ACC112 (cell line): Measurements from ENCODE around the gene CRABP2.

Source experiments
- H2AFZ ChIP-seq: fragments of 200-600 bp; sonication (generic); one replicate; pipeline ENCODE4 v1.6.0; 2017; ENCODE audit warnings: antibody characterized with exemption, low read length; ENCODE audit not compliant: unreplicated experiment
- H3K27ac ChIP-seq: fragments of 200-600 bp; sonication (generic); 2 replicates; pipeline ENCODE4 v1.5.1; 2014; ENCODE audit warnings: low read depth, mild to moderate bottlenecking, antibody characterized with exemption, low read length, moderate library complexity
- H3K27me3 ChIP-seq: fragments of 200-600 bp; sonication (generic); 2 replicates; pipeline ENCODE4 v1.6.1; 2014; ENCODE audit warnings: mild to moderate bottlenecking, antibody characterized with exemption, low read length, moderate library complexity, mixed read lengths; ENCODE audit not compliant: insufficient read depth
- H3K36me3 ChIP-seq: fragments of 200-600 bp; sonication (generic); 2 replicates; pipeline ENCODE4 v1.6.1; 2016; ENCODE audit warnings: mild to moderate bottlenecking, antibody characterized with exemption, low read length, moderate library complexity, mixed read lengths; ENCODE audit not compliant: insufficient read depth
- H3K4me1 ChIP-seq: fragments of 200-600 bp; sonication (generic); one replicate; pipeline ENCODE4 v1.6.1; 2016; ENCODE audit warnings: low read length, mixed read lengths; ENCODE audit not compliant: insufficient read depth, unreplicated experiment, control insufficient read depth
- H3K4me3 ChIP-seq: fragments of 200-600 bp; sonication (generic); 2 replicates; pipeline ENCODE4 v1.5.1; 2014; ENCODE audit warnings: mild to moderate bottlenecking, low read depth, low read length
- H3K79me2 ChIP-seq: fragments of 200-600 bp; sonication (generic); one replicate; pipeline ENCODE4 v1.6.0; 2016; ENCODE audit warnings: low read length; ENCODE audit not compliant: control insufficient read depth, unreplicated experiment, insufficient read depth

CRABP2 gene

DNA sequence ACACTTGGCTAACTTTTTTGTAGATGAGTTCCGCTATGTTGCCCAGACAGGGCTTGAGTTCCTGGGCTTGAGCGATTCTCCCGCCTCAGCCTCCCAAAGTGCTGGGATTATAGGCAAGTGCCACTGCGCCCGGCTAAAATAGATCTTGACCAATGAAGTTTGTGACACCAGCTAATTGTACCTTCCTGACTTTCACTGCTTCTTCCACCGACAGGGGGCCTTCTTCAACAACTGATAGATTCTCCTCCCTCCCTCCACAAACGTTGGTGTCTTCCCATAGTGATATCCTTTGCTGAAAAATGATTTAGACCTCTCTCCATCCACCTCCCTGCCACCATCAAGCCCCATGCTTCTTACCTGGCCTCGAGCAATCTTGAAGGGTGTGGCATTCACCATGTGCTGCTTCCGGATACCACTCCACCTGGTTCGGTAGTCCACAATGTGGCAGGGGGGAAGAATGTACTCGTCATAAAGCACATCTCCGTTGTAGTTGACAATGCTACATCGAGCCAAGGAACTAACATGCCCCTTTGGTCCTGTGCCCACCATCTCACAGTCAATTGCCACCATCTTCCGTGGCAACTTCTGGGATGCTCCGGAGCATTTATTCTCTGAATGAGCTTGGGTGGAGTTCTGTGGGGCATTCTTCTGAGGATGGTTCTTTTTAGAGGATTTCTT lies 21.3 kb upstream of the CRABP2 start:
- Histone ChIP-seq H3K27ac (no peak overlapping the region), H3K79me2 (peaks cover 66% of the 10 kb centered on the region), H3K4me1 (peaks cover 34% of the 10 kb centered on the region), H2AFZ (no peak overlapping the region), H3K36me3 (peaks cover 14% of the 10 kb centered on the region; the same call in 1 of the 2 replicates), H3K27me3 (no peaks in the 10 kb centered on the region), H3K4me3 (peak overlapping the region; percentile 100)

DNA sequence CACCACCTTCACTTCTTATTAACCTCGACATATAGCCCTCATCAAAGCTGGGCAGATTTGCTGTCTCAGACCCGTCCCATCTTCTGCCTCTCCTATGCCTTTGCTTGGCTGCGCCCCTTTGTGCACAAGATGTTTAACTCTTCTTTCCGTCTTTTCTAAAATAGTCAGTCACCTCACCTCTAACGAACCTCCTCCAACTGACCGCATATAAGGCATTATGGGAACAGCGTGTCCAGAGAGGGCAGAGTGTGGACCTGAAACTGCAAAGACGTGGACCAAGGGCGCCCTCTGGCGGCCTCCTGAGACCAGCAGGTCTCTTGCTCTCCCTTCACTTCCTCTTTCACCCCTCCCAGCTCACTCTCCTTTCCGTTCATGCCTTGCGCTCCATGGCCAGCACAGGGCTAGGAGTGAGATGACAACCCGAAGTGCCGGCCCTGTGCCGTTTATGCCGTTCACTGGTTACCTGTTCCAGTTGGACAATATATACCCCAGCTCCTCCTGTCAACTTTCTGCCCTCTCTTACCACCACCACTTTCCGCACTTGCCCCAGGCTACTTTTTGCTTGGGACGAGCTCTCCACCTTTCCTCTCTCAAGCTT lies 20.4 kb upstream of the CRABP2 start:
- no peak overlapping the region for H2AFZ ChIP-seq
- peak overlapping the region; percentile 100 for H3K4me3 ChIP-seq
- peaks cover 34% of the 10 kb centered on the region for H3K4me1 ChIP-seq
- H3K27me3 ChIP-seq = no peaks in the 10 kb centered on the region
- H3K27ac ChIP-seq = no peak overlapping the region
- H3K36me3 ChIP-seq = peaks cover 16% of the 10 kb centered on the region; the same call in 1 of the 2 replicates
- peaks cover 66% of the 10 kb centered on the region for H3K79me2 ChIP-seq

DNA sequence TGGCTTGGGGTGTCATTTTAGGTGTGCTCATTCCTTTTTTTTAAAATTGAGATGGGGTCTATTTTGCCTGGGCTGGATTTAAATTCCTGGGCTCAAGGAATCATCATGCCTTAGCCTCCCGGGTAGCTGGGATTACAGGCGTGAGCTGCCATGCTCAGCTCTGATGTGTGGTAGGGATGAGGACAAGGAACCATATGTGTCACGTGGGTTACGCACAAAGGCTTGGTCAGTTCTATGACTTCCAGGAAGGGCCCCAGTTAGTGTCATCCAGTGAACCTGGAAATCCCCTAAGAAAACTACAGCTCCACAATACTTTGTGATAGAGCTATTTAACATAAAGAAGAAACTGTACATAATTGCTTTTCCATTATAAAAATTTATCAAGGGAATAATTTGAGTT lies 16.2 kb upstream of the CRABP2 start:
- peaks cover 36% of the 10 kb centered on the region for H3K79me2 ChIP-seq

DNA sequence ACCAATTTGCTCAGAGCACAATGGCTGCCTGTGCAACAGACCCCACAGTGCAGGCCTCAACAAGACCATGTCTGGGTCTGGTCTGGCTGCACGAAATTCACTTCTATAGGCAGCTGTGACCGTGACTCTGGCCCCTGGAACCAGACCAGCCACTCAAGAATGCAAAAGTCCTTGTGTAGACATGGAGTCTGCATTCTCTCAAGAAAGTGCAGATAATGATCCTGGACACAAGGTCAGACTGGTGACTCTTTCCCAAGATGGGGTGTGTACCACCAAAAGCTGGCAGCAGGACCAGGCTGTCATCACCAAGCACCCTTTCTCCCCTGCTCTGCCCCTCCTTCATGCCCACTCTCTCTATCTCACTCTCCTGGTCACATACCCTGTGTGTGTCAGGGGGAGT lies 15.7 kb upstream of the CRABP2 start:
- no peak overlapping the region for H3K27ac ChIP-seq
- no peaks in the 10 kb centered on the region for H3K27me3 ChIP-seq
- H3K36me3 ChIP-seq = peaks cover 16% of the 10 kb centered on the region; the same call in 1 of the 2 replicates
- H3K79me2 ChIP-seq = peaks cover 32% of the 10 kb centered on the region
- no peak overlapping the region for H3K4me3 ChIP-seq
- peaks cover 11% of the 10 kb centered on the region for H3K4me1 ChIP-seq
- H2AFZ ChIP-seq = no peak overlapping the region

More for the DNA sequence above, 16.2 kb upstream of the CRABP2 start:
- no peak overlapping the region for H2AFZ ChIP-seq
- no peak overlapping the region for H3K27ac ChIP-seq
- H3K4me3 ChIP-seq = no peak overlapping the region
- peaks cover 16% of the 10 kb centered on the region; the same call in 1 of the 2 replicates for H3K36me3 ChIP-seq
- H3K27me3 ChIP-seq = no peaks in the 10 kb centered on the region
- H3K4me1 ChIP-seq = peaks cover 15% of the 10 kb centered on the region

DNA sequence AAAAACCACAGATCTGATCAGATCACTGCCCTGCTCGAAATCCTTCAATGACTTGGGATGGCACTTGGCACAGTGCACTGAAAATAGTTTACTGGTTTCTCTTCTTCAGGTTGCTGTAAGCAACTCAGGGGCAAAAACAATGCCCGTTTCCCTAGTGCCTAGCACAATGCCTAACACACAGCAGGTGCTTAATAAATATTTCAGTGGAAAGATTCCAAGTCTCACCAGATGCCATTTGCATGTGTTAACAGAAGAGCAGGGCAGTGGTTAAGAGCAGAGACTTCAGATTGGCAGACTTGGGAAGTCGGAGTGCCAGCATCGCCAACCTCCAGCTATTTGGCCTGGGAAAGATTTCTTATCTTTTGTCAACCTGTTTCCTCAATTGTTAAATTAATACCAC lies 12.0 kb upstream of the CRABP2 start:
- Histone ChIP-seq H3K4me3 (no peak overlapping the region), H3K79me2 (no peaks in the 10 kb centered on the region), H2AFZ (no peak overlapping the region), H3K27me3 (no peaks in the 10 kb centered on the region), H3K36me3 (0 out of 2 replicates have a peak, but pooled peaks cover 2% of the 10 kb centered on the region), H3K4me1 (peaks cover 8% of the 10 kb centered on the region), H3K27ac (no peak overlapping the region)

GRCh38 chr1:156714830-156715229 lies 9.4 kb upstream of the CRABP2 start:
- H3K4me1 ChIP-seq = peaks cover 25% of the 10 kb centered on the region

DNA sequence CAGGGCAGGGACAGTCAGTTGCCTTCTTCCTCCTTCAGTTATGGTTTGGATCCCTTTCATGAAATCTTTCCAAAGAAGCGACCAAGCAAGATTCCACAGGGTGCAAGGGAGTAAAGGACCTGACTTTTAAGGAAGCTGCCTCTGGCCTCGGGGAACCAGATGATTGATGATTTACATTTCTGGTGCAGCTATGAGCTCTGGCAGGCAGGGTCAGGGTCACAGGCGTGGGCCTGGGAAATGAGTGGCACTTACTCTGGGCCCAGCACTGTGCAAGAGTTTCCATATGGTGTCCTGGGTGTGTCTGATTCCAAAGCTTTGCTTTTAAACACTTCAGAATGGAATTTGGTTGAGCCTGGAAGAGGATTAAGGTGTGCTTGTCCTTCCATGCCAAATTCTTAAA lies 7.2 kb upstream of the CRABP2 start:
- no peaks in the 10 kb centered on the region for H3K79me2 ChIP-seq
- peaks cover 46% of the 10 kb centered on the region for H3K4me1 ChIP-seq
- H2AFZ ChIP-seq = no peak overlapping the region
- no peak overlapping the region for H3K27ac ChIP-seq
- H3K4me3 ChIP-seq = no peak overlapping the region
- no peaks in the 10 kb centered on the region for H3K27me3 ChIP-seq
- no peaks in the 10 kb centered on the region for H3K36me3 ChIP-seq

More at GRCh38 chr1:156714830-156715229, 9.4 kb upstream of the CRABP2 start:
- no peaks in the 10 kb centered on the region for H3K27me3 ChIP-seq
- H3K36me3 ChIP-seq = no peaks in the 10 kb centered on the region
- no peaks in the 10 kb centered on the region for H3K79me2 ChIP-seq
- H3K4me3 ChIP-seq = no peak overlapping the region
- no peak overlapping the region for H2AFZ ChIP-seq
- no peak overlapping the region for H3K27ac ChIP-seq

GRCh38 chr1:156711011-156711817 lies 5.8 kb upstream of the CRABP2 start:
- Histone ChIP-seq H3K79me2 (no peaks in the 10 kb centered on the region), H3K4me3 (no peak overlapping the region), H2AFZ (no peak overlapping the region), H3K4me1 (peaks cover 58% of the 10 kb centered on the region), H3K36me3 (no peaks in the 10 kb centered on the region), H3K27me3 (no peaks in the 10 kb centered on the region), H3K27ac (no peak overlapping the region)

- H2AFZ ChIP-seq = no peak overlapping the region
- peaks cover 61% of the 10 kb centered on the region for H3K4me1 ChIP-seq
- H3K27ac ChIP-seq = no peak overlapping the region
- H3K79me2 ChIP-seq = no peaks in the 10 kb centered on the region
- H3K27me3 ChIP-seq = no peaks in the 10 kb centered on the region
- no peak overlapping the region for H3K4me3 ChIP-seq
- no peaks in the 10 kb centered on the region for H3K36me3 ChIP-seq
Observed at GRCh38 chr1:156709757-156710489, 4.5 kb upstream of the CRABP2 start.

- no peaks in the 10 kb centered on the region for H3K27me3 ChIP-seq
- no peaks in the 10 kb centered on the region for H3K36me3 ChIP-seq
- H3K4me3 ChIP-seq = no peak overlapping the region
- H2AFZ ChIP-seq = no peak overlapping the region
- peaks cover 68% of the 10 kb centered on the region for H3K4me1 ChIP-seq
- H3K27ac ChIP-seq = no peak overlapping the region
- no peaks in the 10 kb centered on the region for H3K79me2 ChIP-seq
Observed at GRCh38 chr1:156709031-156709430, 3.6 kb upstream of the CRABP2 start.
